Activated CD4-positive, alpha-beta memory T cell treated with anti-CD3 and anti-CD28 coated beads for 36 hours (primary cell): ENCODE data around the gene DEPDC1B. TPM values are rescaled to one million over a fixed set of nuclear protein-coding genes. Genes with fewer than 3 reads are reported as not detected.
A peak's percentile ranks its signal among the peaks of the same experiment; 100 is the strongest.
"Not testable (repeated sequence)": the region's sequence is repeated elsewhere in the genome, so short reads cannot be mapped to it uniquely, and the experiment has no call there.

Source experiments
- CTCF ChIA-PET: fragments of 350-600 bp; sonication (Branson Sonifier 250); formaldehyde crosslinking; loops from one replicate; lab custom pipeline; 2021; ENCODE audit warnings: antibody characterized with exemption, inconsistent platforms; lab: Charles Lee
- POLR2A ChIA-PET: fragments of 350-600 bp; sonication (Branson Sonifier 250); formaldehyde crosslinking; loops from one replicate; lab custom pipeline; 2021; ENCODE audit warnings: antibody characterized with exemption; lab: Charles Lee
- DNase-seq: peaks from one replicate; pipeline ENCODE4 v3.0.0-alpha.2; 2020
- H3K27ac Mint-ChIP-seq: one replicate; pipeline ENCODE4 v1.8.0; 2021; ENCODE audit warnings: mixed read lengths
- H3K27me3 Mint-ChIP-seq: one replicate; pipeline ENCODE4 v1.8.0; 2021; ENCODE audit warnings: mixed read lengths
- H3K36me3 Mint-ChIP-seq: one replicate; pipeline ENCODE4 v1.8.0; 2021; ENCODE audit warnings: mixed read lengths
- H3K4me1 Mint-ChIP-seq: one replicate; pipeline ENCODE4 v1.8.0; 2021; ENCODE audit warnings: low read depth, mixed read lengths
- H3K4me3 Mint-ChIP-seq: one replicate; pipeline ENCODE4 v1.8.0; 2021; ENCODE audit warnings: mild to moderate bottlenecking, mixed read lengths
- H3K9me3 Mint-ChIP-seq: one replicate; pipeline ENCODE4 v1.8.0; 2021; ENCODE audit warnings: mixed read lengths
- intact Hi-C: fragments of 100-400 bp; cut with micrococcal nuclease; formaldehyde crosslinking; loops from one replicate; pipeline ENCODE4 v1.15.1; 2023
- total RNA-seq, 2 experiments: library from RNA; stranded (reverse); gene quantifications; one replicate each; pipeline ENCODE4 v1.2.3, GENCODE V29; 2021

DEPDC1B gene
- total RNA-seq, 2 experiments from 2014 or later: 33.2 to 33.6 TPM

GRCh38 chr5:60718166-60718892, 18.4 kb upstream of the DEPDC1B start:
- ChIA-PET CTCF (interaction anchor here (0.6 kb wide), 1 partner anchor 461 kb away, joined by 3 read pairs; no protein-coding TSS in a partner anchor), POLR2A (no interaction called here)
- no peak for DNase-seq
- peaks cover 3% of the 10 kb centered on the region for H3K36me3 Mint-ChIP-seq
- peaks cover 37% of the 10 kb centered on the region for H3K27me3 Mint-ChIP-seq
- H3K4me3 Mint-ChIP-seq: no peak overlapping the region
- intact Hi-C loops: no loop called here
- H3K4me1 Mint-ChIP-seq: no peaks in the 10 kb centered on the region
- H3K27ac Mint-ChIP-seq: no peak overlapping the region
- peaks cover 7% of the 10 kb centered on the region for H3K9me3 Mint-ChIP-seq

GRCh38 chr5:60715201-60715928, 15.4 kb upstream of the DEPDC1B start:
- DNase-seq, intact Hi-C loops, H3K9me3 Mint-ChIP-seq, H3K27ac Mint-ChIP-seq, H3K36me3 Mint-ChIP-seq, H3K4me1 Mint-ChIP-seq, POLR2A ChIA-PET, H3K4me3 Mint-ChIP-seq: not testable (repeated sequence)
- CTCF ChIA-PET: interaction anchor here (0.6 kb wide), 1 partner anchor 779 kb away, joined by 3 read pairs; no protein-coding TSS in a partner anchor
- peaks cover 37% of the 10 kb centered on the region for H3K27me3 Mint-ChIP-seq

GRCh38 chr5:60712950-60713349, 13.0 kb upstream of the DEPDC1B start:
- Mint-ChIP-seq H3K27me3 (peaks cover 25% of the 10 kb centered on the region), H3K36me3 (peaks cover 3% of the 10 kb centered on the region), H3K4me1 (no peaks in the 10 kb centered on the region), H3K9me3 (peaks cover 7% of the 10 kb centered on the region), H3K4me3 (no peak overlapping the region), H3K27ac (no peak overlapping the region)
- intact Hi-C loops: no loop called here
- POLR2A ChIA-PET: no interaction called here
- CTCF ChIA-PET: interaction anchor here (0.6 kb wide), 1 partner anchor 1497 kb away, joined by 3 read pairs; no protein-coding TSS in a partner anchor
- no peak for DNase-seq

GRCh38 chr5:60711892-60712291, 11.9 kb upstream of the DEPDC1B start:
- CTCF ChIA-PET, H3K4me3 Mint-ChIP-seq, H3K27ac Mint-ChIP-seq, H3K36me3 Mint-ChIP-seq, H3K4me1 Mint-ChIP-seq, DNase-seq, intact Hi-C loops, H3K9me3 Mint-ChIP-seq, POLR2A ChIA-PET: not testable (repeated sequence)
- H3K27me3 Mint-ChIP-seq: peaks cover 21% of the 10 kb centered on the region

GRCh38 chr5:60710362-60710761, 10.4 kb upstream of the DEPDC1B start:
- Mint-ChIP-seq H3K36me3 (no peaks in the 10 kb centered on the region), H3K27ac (no peak overlapping the region), H3K4me1 (no peaks in the 10 kb centered on the region), H3K27me3 (peaks cover 14% of the 10 kb centered on the region), H3K9me3 (peaks cover 3% of the 10 kb centered on the region), H3K4me3 (no peak overlapping the region)
- intact Hi-C loops: no loop called here
- DNase-seq: no peak
- ChIA-PET CTCF (interaction anchor here (0.6 to 1.6 kb wide), 3 partner anchors 9 to 22 kb away, joined by 3 to 4 read pairs (median 3); partner anchors contain the start of gene DEPDC1B), POLR2A (no interaction called here)

GRCh38 chr5:60705144-60705543, 5.2 kb upstream of the DEPDC1B start:
- no peak overlapping the region for H3K4me3 Mint-ChIP-seq
- H3K36me3 Mint-ChIP-seq: no peaks in the 10 kb centered on the region
- POLR2A ChIA-PET: no interaction called here
- no peak for DNase-seq
- intact Hi-C loops: no loop called here
- CTCF ChIA-PET: no interaction called here
- H3K4me1 Mint-ChIP-seq: peaks cover 9% of the 10 kb centered on the region
- H3K27me3 Mint-ChIP-seq: no peaks in the 10 kb centered on the region
- H3K27ac Mint-ChIP-seq: no peak overlapping the region
- no peaks in the 10 kb centered on the region for H3K9me3 Mint-ChIP-seq

GRCh38 chr5:60703944-60704343, 4.0 kb upstream of the DEPDC1B start:
- H3K36me3 Mint-ChIP-seq: no peaks in the 10 kb centered on the region
- H3K27ac Mint-ChIP-seq: no peak overlapping the region
- ChIA-PET CTCF (no interaction called here), POLR2A (no interaction called here)
- no peak for DNase-seq
- intact Hi-C loops: no loop called here
- no peaks in the 10 kb centered on the region for H3K9me3 Mint-ChIP-seq
- H3K27me3 Mint-ChIP-seq: no peaks in the 10 kb centered on the region
- H3K4me1 Mint-ChIP-seq: peaks cover 12% of the 10 kb centered on the region
- no peak overlapping the region for H3K4me3 Mint-ChIP-seq

- Mint-ChIP-seq H3K4me1 (peaks cover 18% of the 10 kb centered on the region), H3K27ac (no peak overlapping the region), H3K36me3 (no peaks in the 10 kb centered on the region), H3K9me3 (no peaks in the 10 kb centered on the region), H3K4me3 (no peak overlapping the region), H3K27me3 (no peaks in the 10 kb centered on the region)
- no peak for DNase-seq
- ChIA-PET POLR2A (interaction anchor here (1.1 kb wide), 1 partner anchor 243 kb away, joined by 4 read pairs; the partner anchor contains the start of gene ERCC8), CTCF (interaction anchor here (1.1 to 2.0 kb wide), 2 partner anchors 9 to 13 kb away, joined by 3 to 6 read pairs; no protein-coding TSS in a partner anchor)
- intact Hi-C loops: loop anchor here (2.0 kb wide), 1 partner anchor 629 kb away; no protein-coding TSS in a partner anchor
These were observed 1.5 kb upstream of the DEPDC1B start for GRCh38 chr5:60701321-60701968.

GRCh38 chr5:60700416-60700757, 421 bp upstream of the DEPDC1B start:
- peaks cover 18% of the 10 kb centered on the region for H3K4me1 Mint-ChIP-seq
- POLR2A ChIA-PET: interaction anchor here (1.0 to 1.5 kb wide), 5 partner anchors 11 to 631 kb away, joined by 3 to 6 read pairs (median 4); partner anchors contain the start of genes ELOVL7 and ERCC8
- intact Hi-C loops: loop anchor here (1.0 to 2.0 kb wide), 3 partner anchors 245 to 630 kb away; partner anchors contain the start of genes ERCC8, NDUFAF2 and SMIM15
- no peaks in the 10 kb centered on the region for H3K27me3 Mint-ChIP-seq
- peak overlapping the region; percentile 46 for H3K27ac Mint-ChIP-seq
- peak overlapping the region; percentile 87 for H3K4me3 Mint-ChIP-seq
- CTCF ChIA-PET: interaction anchor here (0.7 to 2.0 kb wide), 6 partner anchors 10 to 1107 kb away, joined by 3 to 6 read pairs (median 4); no protein-coding TSS in a partner anchor
- H3K9me3 Mint-ChIP-seq: no peaks in the 10 kb centered on the region
- no peaks in the 10 kb centered on the region for H3K36me3 Mint-ChIP-seq
- DNase-seq: no peak

GRCh38 chr5:60699288-60699608, 718 bp downstream of the DEPDC1B start:
- peaks cover 18% of the 10 kb centered on the region for H3K4me1 Mint-ChIP-seq
- DNase-seq: no peak
- no peaks in the 10 kb centered on the region for H3K27me3 Mint-ChIP-seq
- POLR2A ChIA-PET: interaction anchor here (1.0 to 1.5 kb wide), 3 partner anchors 10 to 632 kb away, joined by 3 to 5 read pairs (median 4); no protein-coding TSS in a partner anchor
- intact Hi-C loops: loop anchor here (1.0 kb wide), 1 partner anchor 145 kb away; the partner anchor contains the start of gene ELOVL7
- peak overlapping the region; percentile 87 for H3K4me3 Mint-ChIP-seq
- H3K36me3 Mint-ChIP-seq: no peaks in the 10 kb centered on the region
- H3K9me3 Mint-ChIP-seq: no peaks in the 10 kb centered on the region
- CTCF ChIA-PET: interaction anchor here (0.7 to 1.0 kb wide), 6 partner anchors 11 to 885 kb away, joined by 3 to 4 read pairs (median 3); no protein-coding TSS in a partner anchor
- H3K27ac Mint-ChIP-seq: no peak overlapping the region

- H3K9me3 Mint-ChIP-seq: no peaks in the 10 kb centered on the region
- intact Hi-C loops: no loop called here
- peaks cover 18% of the 10 kb centered on the region for H3K4me1 Mint-ChIP-seq
- H3K27ac Mint-ChIP-seq: no peak overlapping the region
- POLR2A ChIA-PET: no interaction called here
- CTCF ChIA-PET: interaction anchor here (2.0 kb wide), 1 partner anchor 30 kb away, joined by 7 read pairs; no protein-coding TSS in a partner anchor
- no peaks in the 10 kb centered on the region for H3K36me3 Mint-ChIP-seq
- DNase-seq: no peak
- no peaks in the 10 kb centered on the region for H3K27me3 Mint-ChIP-seq
- peak overlapping the region; percentile 43 for H3K4me3 Mint-ChIP-seq
These were observed 1.6 kb downstream of the DEPDC1B start for GRCh38 chr5:60698336-60698735.
